HT-29 (cell line): ENCODE data around the gene LPAR5. TPM values are rescaled to one million over a fixed set of nuclear protein-coding genes. Genes with fewer than 3 reads are reported as not detected.

Experiments used
- small RNA-seq: library from RNA; depleted of rRNA; stranded (forward); fragments of <200 nt; gene quantifications from one replicate; pipeline ENCODE3, GENCODE V24; 2014
- total RNA-seq: library from RNA; depleted of rRNA; stranded (reverse); fragments of >200 nt; shearing (Covaris generic); gene quantifications from 2 replicates; pipeline ENCODE4 v1.2.3, GENCODE V29; 2014; rRNA removed

The LPAR5 gene
- total RNA-seq, 1 experiment from 2014 or later, result not detected

Small RNA genes lying within 50 kb of the gene (small RNA-seq; reads per million reads assigned to genes)
- gene SCARNA11, result 12.6 reads per million, percentile 90 among the genes with 10 or more reads in this experiment

Other genes starting within 250 kb of the LPAR5 start
- gene CD27, start 191.0 kb downstream of the LPAR5 start, total RNA-seq, result 0.23 TPM in 1 of 2 replicates, not detected in the other
- 9.6 and 11.0 TPM in 2 replicates for gene TAPBPL, start 183.9 kb downstream of the LPAR5 start, total RNA-seq
- 11.5 and 23.0 TPM in 2 replicates for gene VAMP1, start 165.3 kb downstream of the LPAR5 start, total RNA-seq
- gene MRPL51, start 142.7 kb downstream of the LPAR5 start, total RNA-seq, result 144 and 147 TPM in 2 replicates
- 115 and 141 TPM in 2 replicates for gene NCAPD2, start 141.9 kb downstream of the LPAR5 start, total RNA-seq
- 6,490 and 6,870 TPM in 2 replicates for gene GAPDH, start 101.4 kb downstream of the LPAR5 start, total RNA-seq
- 0.37 and 0.41 TPM in 2 replicates for gene IFFO1, start 79.9 kb downstream of the LPAR5 start, total RNA-seq
- 73.5 and 74.9 TPM in 2 replicates for gene NOP2, start 67.7 kb downstream of the LPAR5 start, total RNA-seq
- 253 and 269 TPM in 2 replicates for gene CHD4, start 28.6 kb downstream of the LPAR5 start, total RNA-seq
- 0.31 TPM in 1 of 2 replicates, not detected in the other for gene ACRBP, start 11.5 kb upstream of the LPAR5 start, total RNA-seq
- gene ING4, start 27.2 kb upstream of the LPAR5 start, total RNA-seq, result 25.1 and 27.4 TPM in 2 replicates
- gene ZNF384, start 53.4 kb upstream of the LPAR5 start, total RNA-seq, result 23.9 and 42.5 TPM in 2 replicates
- gene PIANP, start 64.9 kb upstream of the LPAR5 start, total RNA-seq, result not detected in 2 replicates
- 103 and 108 TPM in 2 replicates for gene COPS7A, start 88.1 kb upstream of the LPAR5 start, total RNA-seq
- 383 and 384 TPM in 2 replicates for gene MLF2, start 117.2 kb upstream of the LPAR5 start, total RNA-seq
- 87.6 and 105 TPM in 2 replicates for gene PTMS, start 130.4 kb upstream of the LPAR5 start, total RNA-seq
- 0.05 and 0.56 TPM in 2 replicates for gene LAG3, start 136.6 kb upstream of the LPAR5 start, total RNA-seq
- 0.25 and 0.47 TPM in 2 replicates for gene CD4, start 153.6 kb upstream of the LPAR5 start, total RNA-seq
- gene GPR162, start 185.9 kb upstream of the LPAR5 start, total RNA-seq, result not detected in 2 replicates
- 2.2 and 2.7 TPM in 2 replicates for gene P3H3, start 192.4 kb upstream of the LPAR5 start, total RNA-seq
- 0.97 TPM in 1 of 2 replicates, not detected in the other for gene GNB3, start 205.0 kb upstream of the LPAR5 start, total RNA-seq
- 95.5 and 126 TPM in 2 replicates for gene CDCA3, start 215.3 kb upstream of the LPAR5 start, total RNA-seq
- gene USP5, start 216.2 kb upstream of the LPAR5 start, total RNA-seq, result 122 and 136 TPM in 2 replicates
- gene TPI1, start 231.6 kb upstream of the LPAR5 start, total RNA-seq, result 1,358 and 1,438 TPM in 2 replicates
- 20.2 and 21.0 TPM in 2 replicates for gene SPSB2, start 237.3 kb upstream of the LPAR5 start, total RNA-seq